ENCODE results near the gene MPV17L2. TPM values are rescaled to one million over a fixed set of nuclear protein-coding genes. Genes with fewer than 3 reads are reported as not detected.

The MPV17L2 gene
- total and polyA plus RNA-seq, 2 experiments from 2014 or later, result 38.7 to 81.3 TPM

DNA sequence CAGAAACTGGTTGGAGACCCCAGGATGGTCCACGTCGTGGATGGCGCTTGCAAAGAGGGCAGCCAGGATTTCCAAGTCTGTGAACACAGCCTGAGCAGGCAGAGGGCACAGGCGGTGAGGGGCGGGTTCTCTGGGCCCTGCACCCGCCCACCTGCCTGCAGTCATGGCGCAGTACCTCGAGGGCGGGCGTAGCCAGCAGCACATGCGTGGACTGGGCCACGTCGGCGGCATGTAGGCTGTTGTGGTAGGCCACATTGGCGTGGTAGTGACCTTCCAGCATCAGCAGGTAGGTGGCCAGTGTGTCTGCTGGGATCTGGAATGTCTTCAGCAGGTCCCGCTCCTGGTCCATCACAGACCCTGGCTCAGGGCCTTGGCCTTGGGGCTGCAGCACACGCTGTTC, 25.1 kb downstream of the MPV17L2 start:
- Histone ChIP-seq H3K4me1 (ENCODE audit: insufficient read depth) (peaks cover 7% of the 10 kb centered on the region; the same call in 1 of the 2 replicates), H3K36me3 (ENCODE audit: insufficient read depth) (no peaks in the 10 kb centered on the region), H2AFZ (no peak overlapping the region), H3F3A (replicated peaks; ENCODE audit: low read depth) (0 out of 2 replicates have a peak, but pooled peaks cover 12% of the 10 kb centered on the region), H3K27ac (ENCODE audit: low read depth) (no peak overlapping the region), H3K79me2 (replicated peaks; ENCODE audit: insufficient read depth) (no peaks in the 10 kb centered on the region), H4K20me1 (replicated peaks; ENCODE audit: insufficient read depth) (no peaks in the 10 kb centered on the region), H3K9me2 (ENCODE audit: insufficient read depth) (no peaks in the 10 kb centered on the region), H3K27me3 (ENCODE audit: insufficient read depth) (no peaks in the 10 kb centered on the region), H3K4me2 (no peak overlapping the region), H3K4me3 (no peak overlapping the region)
- H3K4me3 Mint-ChIP-seq, result no peak overlapping the region
- no peaks in the 10 kb centered on the region for H3K36me3 Mint-ChIP-seq (ENCODE audit: low read depth)
- 0 out of 3 replicates have a peak, but pooled peaks cover 3% of the 10 kb centered on the region for H3K9me3 Mint-ChIP-seq
- H3K27ac Mint-ChIP-seq, result no peak overlapping the region
- ATAC-seq (no peak), DNase-seq (ENCODE audit: low spot score) (no peak)
- peaks cover 13% of the 10 kb centered on the region for H3K27me3 Mint-ChIP-seq (ENCODE audit: insufficient read depth, low read depth, poor library complexity)
- TF ChIP-seq REST (IDR thresholded peaks at IDR 0.05; ENCODE audit: unreplicated experiment) (no peak), EZH2 (IDR thresholded peaks at IDR 0.05; ENCODE audit: low read depth, unreplicated experiment) (no peak), JUNB (IDR thresholded peaks at IDR 0.05; ENCODE audit: unreplicated experiment) (no peak), STAT1 (IDR thresholded peaks at IDR 0.05; ENCODE audit: unreplicated experiment) (no peak), EZH2phosphoT487 (IDR thresholded peaks at IDR 0.05; ENCODE audit: unreplicated experiment) (no peak), ZNF331 (CRISPR knock-in tag; IDR thresholded peaks at IDR 0.05; ENCODE audit: low read depth) (no peak), ETS1 (IDR thresholded peaks at IDR 0.05) (no peak), POLR2AphosphoS5 (IDR thresholded peaks at IDR 0.05; ENCODE audit: low read depth) (no peak), ZNF114 (CRISPR knock-in tag; IDR thresholded peaks at IDR 0.05) (no peak), NANOG (IDR thresholded peaks at IDR 0.05; ENCODE audit: borderline replicate concordance) (no peak), CTCF (conservative IDR thresholded peaks at IDR 0.05; ENCODE audit: low read depth in 2 of 2) (no peak), CREB1 (CRISPR knock-in tag; IDR thresholded peaks at IDR 0.05; ENCODE audit: low read depth) (no peak)
- TF ChIP-seq, protein P1, sequence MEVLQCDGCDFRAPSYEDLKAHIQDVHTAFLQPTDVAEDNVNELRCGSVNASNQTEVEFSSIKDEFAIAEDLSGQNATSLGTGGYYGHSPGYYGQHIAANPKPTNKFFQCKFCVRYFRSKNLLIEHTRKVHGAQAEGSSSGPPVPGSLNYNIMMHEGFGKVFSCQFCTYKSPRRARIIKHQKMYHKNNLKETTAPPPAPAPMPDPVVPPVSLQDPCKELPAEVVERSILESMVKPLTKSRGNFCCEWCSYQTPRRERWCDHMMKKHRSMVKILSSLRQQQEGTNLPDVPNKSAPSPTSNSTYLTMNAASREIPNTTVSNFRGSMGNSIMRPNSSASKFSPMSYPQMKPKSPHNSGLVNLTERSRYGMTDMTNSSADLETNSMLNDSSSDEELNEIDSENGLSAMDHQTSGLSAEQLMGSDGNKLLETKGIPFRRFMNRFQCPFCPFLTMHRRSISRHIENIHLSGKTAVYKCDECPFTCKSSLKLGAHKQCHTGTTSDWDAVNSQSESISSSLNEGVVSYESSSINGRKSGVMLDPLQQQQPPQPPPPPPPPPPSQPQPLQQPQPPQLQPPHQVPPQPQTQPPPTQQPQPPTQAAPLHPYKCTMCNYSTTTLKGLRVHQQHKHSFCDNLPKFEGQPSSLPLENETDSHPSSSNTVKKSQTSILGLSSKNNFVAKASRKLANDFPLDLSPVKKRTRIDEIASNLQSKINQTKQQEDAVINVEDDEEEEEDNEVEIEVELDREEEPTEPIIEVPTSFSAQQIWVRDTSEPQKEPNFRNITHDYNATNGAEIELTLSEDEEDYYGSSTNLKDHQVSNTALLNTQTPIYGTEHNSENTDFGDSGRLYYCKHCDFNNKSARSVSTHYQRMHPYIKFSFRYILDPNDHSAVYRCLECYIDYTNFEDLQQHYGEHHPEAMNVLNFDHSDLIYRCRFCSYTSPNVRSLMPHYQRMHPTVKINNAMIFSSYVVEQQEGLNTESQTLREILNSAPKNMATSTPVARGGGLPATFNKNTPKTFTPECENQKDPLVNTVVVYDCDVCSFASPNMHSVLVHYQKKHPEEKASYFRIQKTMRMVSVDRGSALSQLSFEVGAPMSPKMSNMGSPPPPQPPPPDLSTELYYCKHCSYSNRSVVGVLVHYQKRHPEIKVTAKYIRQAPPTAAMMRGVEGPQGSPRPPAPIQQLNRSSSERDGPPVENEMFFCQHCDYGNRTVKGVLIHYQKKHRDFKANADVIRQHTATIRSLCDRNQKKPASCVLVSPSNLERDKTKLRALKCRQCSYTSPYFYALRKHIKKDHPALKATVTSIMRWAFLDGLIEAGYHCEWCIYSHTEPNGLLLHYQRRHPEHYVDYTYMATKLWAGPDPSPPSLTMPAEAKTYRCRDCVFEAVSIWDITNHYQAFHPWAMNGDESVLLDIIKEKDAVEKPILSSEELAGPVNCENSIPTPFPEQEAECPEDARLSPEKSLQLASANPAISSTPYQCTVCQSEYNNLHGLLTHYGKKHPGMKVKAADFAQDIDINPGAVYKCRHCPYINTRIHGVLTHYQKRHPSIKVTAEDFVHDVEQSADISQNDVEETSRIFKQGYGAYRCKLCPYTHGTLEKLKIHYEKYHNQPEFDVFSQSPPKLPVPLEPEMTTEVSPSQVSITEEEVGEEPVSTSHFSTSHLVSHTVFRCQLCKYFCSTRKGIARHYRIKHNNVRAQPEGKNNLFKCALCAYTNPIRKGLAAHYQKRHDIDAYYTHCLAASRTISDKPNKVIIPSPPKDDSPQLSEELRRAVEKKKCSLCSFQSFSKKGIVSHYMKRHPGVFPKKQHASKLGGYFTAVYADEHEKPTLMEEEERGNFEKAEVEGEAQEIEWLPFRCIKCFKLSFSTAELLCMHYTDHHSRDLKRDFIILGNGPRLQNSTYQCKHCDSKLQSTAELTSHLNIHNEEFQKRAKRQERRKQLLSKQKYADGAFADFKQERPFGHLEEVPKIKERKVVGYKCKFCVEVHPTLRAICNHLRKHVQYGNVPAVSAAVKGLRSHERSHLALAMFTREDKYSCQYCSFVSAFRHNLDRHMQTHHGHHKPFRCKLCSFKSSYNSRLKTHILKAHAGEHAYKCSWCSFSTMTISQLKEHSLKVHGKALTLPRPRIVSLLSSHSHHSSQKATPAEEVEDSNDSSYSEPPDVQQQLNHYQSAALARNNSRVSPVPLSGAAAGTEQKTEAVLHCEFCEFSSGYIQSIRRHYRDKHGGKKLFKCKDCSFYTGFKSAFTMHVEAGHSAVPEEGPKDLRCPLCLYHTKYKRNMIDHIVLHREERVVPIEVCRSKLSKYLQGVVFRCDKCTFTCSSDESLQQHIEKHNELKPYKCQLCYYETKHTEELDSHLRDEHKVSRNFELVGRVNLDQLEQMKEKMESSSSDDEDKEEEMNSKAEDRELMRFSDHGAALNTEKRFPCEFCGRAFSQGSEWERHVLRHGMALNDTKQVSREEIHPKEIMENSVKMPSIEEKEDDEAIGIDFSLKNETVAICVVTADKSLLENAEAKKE (CRISPR knock-in tag; IDR thresholded peaks at IDR 0.05), result no peak
- peaks cover 13% of the 10 kb centered on the region for H3K4me1 Mint-ChIP-seq

Data from GM23338 (cell line).